Lower lobe of right lung (tissue), 2 donors: Measurements from ENCODE around the gene ZNF644. TPM values are rescaled to one million over a fixed set of nuclear protein-coding genes. Genes with fewer than 3 reads are reported as not detected.

Experiments
- ATAC-seq, 2 donors: fragments of 200-7000 bp; cut with Tn5 transposase; one replicate each; pipeline ENCODE4 v1.9.1; 2020 to 2022; ENCODE audit warnings: mild to moderate bottlenecking in 2 of 2, moderate library complexity in 2 of 2
- DNase-seq: peaks from one replicate; pipeline ENCODE4 v3.0.0-alpha.2; 2020
- H3K27ac ChIP-seq: fragments of 200-600 bp; one replicate; pipeline ENCODE4 v1.8.0; 2022
- H3K27me3 ChIP-seq: fragments of 200-600 bp; one replicate; pipeline ENCODE4 v1.8.0; 2022; ENCODE audit warnings: low read depth
- H3K36me3 ChIP-seq: fragments of 200-600 bp; one replicate; pipeline ENCODE4 v1.8.0; 2022; ENCODE audit warnings: mild to moderate bottlenecking
- H3K4me1 ChIP-seq: fragments of 200-600 bp; one replicate; pipeline ENCODE4 v1.8.0; 2022
- H3K4me3 ChIP-seq: fragments of 200-600 bp; one replicate; pipeline ENCODE4 v1.8.0; 2022; ENCODE audit warnings: mild to moderate bottlenecking
- H3K9me3 ChIP-seq: fragments of 200-600 bp; one replicate; pipeline ENCODE4 v1.8.0; 2022
- CTCF ChIP-seq: fragments of 200-600 bp; IDR thresholded peaks from one replicate; pipeline ENCODE4 v1.8.0; 2022; ENCODE audit warnings: antibody characterized with exemption, mild to moderate bottlenecking
- intact Hi-C: fragments of 100-400 bp; cut with DNase I; formaldehyde crosslinking; loops from one replicate; pipeline ENCODE4 v1.11.0; 2022
- total RNA-seq: library from RNA; stranded (reverse); fragmentation: NEBNext Ultra II Directional; extraction: Animal tissue kit (Norgen Biotek cat#: 25700); gene quantifications from one replicate; pipeline ENCODE4 v1.2.1, GENCODE V29; 2021
- donor health status: DM: no; HTN: yes; CAD: no; lungs with severe emphysema.

The ZNF644 gene
- total RNA-seq, 1 donor from 2014 or later, result 54.7 TPM

GRCh38 chr1:90993245-90993644, 28.6 kb downstream of the ZNF644 start:
- no peaks in the 10 kb centered on the region for H3K4me1 ChIP-seq

DNA sequence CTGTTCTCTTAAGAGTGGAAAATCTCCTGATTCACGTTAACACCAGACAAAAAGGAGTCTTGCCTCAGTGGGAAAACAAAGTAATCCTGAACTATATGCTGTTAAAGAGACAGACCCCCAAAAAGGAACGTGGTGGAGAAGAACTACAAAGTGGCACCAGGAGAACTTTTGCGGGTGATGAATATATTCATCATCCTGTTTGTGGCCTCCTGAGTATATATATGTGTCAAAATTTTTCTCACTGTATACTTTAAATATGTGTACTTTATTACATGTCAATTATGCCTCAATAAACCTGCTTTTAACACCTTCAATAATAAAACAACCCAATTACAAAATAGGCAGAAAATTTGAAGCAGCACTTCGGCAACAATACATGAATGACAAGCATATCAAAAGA, 31.1 kb downstream of the ZNF644 start:
- no peak for DNase-seq
- intact Hi-C loops, result no loop called here
- H3K9me3 ChIP-seq, result peaks cover 15% of the 10 kb centered on the region
- TF ChIP-seq CTCF, result no peak
- no peak for ATAC-seq
- no peaks in the 10 kb centered on the region for H3K27me3 ChIP-seq
- H3K4me1 ChIP-seq, result peaks cover 5% of the 10 kb centered on the region
- no peak overlapping the region for H3K4me3 ChIP-seq
- peaks cover 3% of the 10 kb centered on the region for H3K36me3 ChIP-seq
- H3K27ac ChIP-seq, result no peak overlapping the region

More at GRCh38 chr1:90993245-90993644, 28.6 kb downstream of the ZNF644 start:
- H3K4me3 ChIP-seq, result no peak overlapping the region
- peak in 1 of 2 donors; percentile 17 for ATAC-seq
- H3K36me3 ChIP-seq, result peaks cover 3% of the 10 kb centered on the region
- TF ChIP-seq CTCF, result no peak
- no peak overlapping the region for H3K27ac ChIP-seq
- no peak for DNase-seq
- intact Hi-C loops, result no loop called here
- peaks cover 5% of the 10 kb centered on the region for H3K9me3 ChIP-seq
- no peaks in the 10 kb centered on the region for H3K27me3 ChIP-seq

DNA sequence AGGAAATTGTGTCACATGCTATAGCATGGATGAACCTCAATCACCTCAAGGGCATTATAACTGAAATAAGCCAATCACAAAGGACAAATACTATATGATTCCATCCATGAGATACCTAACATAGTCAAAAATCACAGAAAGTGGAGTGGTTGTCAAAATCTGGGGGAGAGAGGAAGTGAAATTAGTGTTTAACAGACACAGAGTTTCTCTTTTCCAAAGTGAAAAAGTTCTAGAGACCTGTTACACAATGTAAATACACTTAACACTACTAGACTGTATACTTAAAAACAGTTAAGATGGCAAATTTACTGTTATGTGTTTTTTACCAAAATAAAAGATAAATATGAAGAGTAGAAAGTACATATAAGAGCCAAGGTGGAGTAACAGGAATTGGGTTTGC, 31.8 kb downstream of the ZNF644 start:
- Histone ChIP-seq H3K4me1 (peaks cover 5% of the 10 kb centered on the region), H3K36me3 (peaks cover 3% of the 10 kb centered on the region), H3K27ac (no peak overlapping the region), H3K4me3 (no peak overlapping the region), H3K27me3 (no peaks in the 10 kb centered on the region), H3K9me3 (peaks cover 15% of the 10 kb centered on the region)
- intact Hi-C loops, result no loop called here
- ATAC-seq (peak in 1 of 2 donors; percentile 25), DNase-seq (no peak)
- TF ChIP-seq CTCF, result no peak

DNA sequence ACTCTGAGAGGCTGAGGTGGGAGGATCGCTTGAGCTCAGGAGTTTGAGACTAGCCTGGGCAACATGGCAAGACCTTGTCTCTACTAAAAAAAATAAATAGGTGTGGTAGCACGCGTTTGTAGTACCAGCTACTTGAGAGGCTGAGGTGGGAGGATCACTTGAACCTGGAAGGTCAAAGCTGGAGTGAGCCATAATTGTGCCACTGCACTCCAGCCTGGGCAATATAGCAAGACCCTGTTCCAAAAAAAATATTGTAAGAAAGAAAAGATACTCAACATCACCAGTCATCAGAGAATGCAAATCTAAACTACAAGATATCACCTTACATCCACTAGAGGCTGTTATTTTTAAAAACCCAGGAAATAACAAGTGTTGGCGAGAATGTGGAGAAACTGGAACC, 32.5 kb downstream of the ZNF644 start:
- H3K36me3 ChIP-seq, result peaks cover 3% of the 10 kb centered on the region
- peaks cover 5% of the 10 kb centered on the region for H3K4me1 ChIP-seq

GRCh38 chr1:90987841-90988240, 34.0 kb downstream of the ZNF644 start:
- TF ChIP-seq CTCF, result no peak
- Histone ChIP-seq H3K4me3 (no peak overlapping the region), H3K27ac (no peak overlapping the region), H3K36me3 (peaks cover 3% of the 10 kb centered on the region), H3K27me3 (no peaks in the 10 kb centered on the region), H3K4me1 (peaks cover 5% of the 10 kb centered on the region), H3K9me3 (peaks cover 15% of the 10 kb centered on the region)
- ATAC-seq (no peak), DNase-seq (no peak)
- intact Hi-C loops, result no loop called here

More for the DNA sequence above, 32.5 kb downstream of the ZNF644 start:
- DNase-seq (no peak), ATAC-seq (no peak)
- peaks cover 15% of the 10 kb centered on the region for H3K9me3 ChIP-seq
- no peak for TF ChIP-seq CTCF
- H3K27ac ChIP-seq, result no peak overlapping the region
- intact Hi-C loops, result no loop called here
- H3K4me3 ChIP-seq, result no peak overlapping the region
- H3K27me3 ChIP-seq, result no peaks in the 10 kb centered on the region

DNA sequence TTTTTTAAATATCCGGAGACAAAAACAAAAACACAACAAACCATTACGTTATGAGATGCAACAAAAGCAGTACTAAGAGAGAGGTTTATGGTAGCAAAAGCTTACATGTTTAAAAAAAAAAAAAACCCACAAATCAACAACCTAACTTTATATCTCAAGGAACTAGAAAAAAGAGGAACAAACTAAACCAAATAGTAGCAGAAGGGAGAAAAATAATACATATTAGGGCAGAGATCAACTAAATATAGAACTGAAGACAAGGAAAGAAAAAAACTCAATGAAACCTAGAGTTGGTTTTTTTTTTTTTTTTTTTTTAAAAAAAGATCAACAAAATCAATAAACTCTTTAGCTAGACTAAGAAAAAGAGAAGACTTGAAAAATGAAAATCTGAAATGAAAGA, 34.9 kb downstream of the ZNF644 start:
- ATAC-seq (no peak), DNase-seq (no peak)
- H3K36me3 ChIP-seq, result peaks cover 3% of the 10 kb centered on the region
- intact Hi-C loops, result no loop called here
- H3K27me3 ChIP-seq, result no peaks in the 10 kb centered on the region
- no peak overlapping the region for H3K27ac ChIP-seq
- H3K9me3 ChIP-seq, result peaks cover 15% of the 10 kb centered on the region
- TF ChIP-seq CTCF, result no peak
- H3K4me3 ChIP-seq, result no peak overlapping the region
- H3K4me1 ChIP-seq, result peaks cover 5% of the 10 kb centered on the region
